HEK293 (cell line): ENCODE data around the gene PTGER4.
"Not testable (repeated sequence)": the region's sequence is repeated elsewhere in the genome, so short reads cannot be mapped to it uniquely, and the experiment has no call there.

Experiments used
- GFI1B ChIP-seq: fragments of 450-650 bp; formaldehyde crosslinking; IDR thresholded peaks from 2 replicates; pipeline ENCODE4 v1.5.1; 2016; ENCODE audit warnings: missing biosample characterization, missing genetic modification characterization
- SP2 ChIP-seq: fragments of 450-650 bp; formaldehyde crosslinking; IDR thresholded peaks from 2 replicates; pipeline ENCODE4 v1.5.1; 2016; ENCODE audit warnings: missing biosample characterization, missing genetic modification characterization
- TCF7L2 ChIP-seq: IDR thresholded peaks from 2 replicates; pipeline ENCODE4 v1.6.1; 2011; ENCODE audit warnings: low read depth, mild to moderate bottlenecking, inconsistent platforms, low read length, moderate library complexity, borderline replicate concordance
- YY1 ChIP-seq: fragments of 450-650 bp; formaldehyde crosslinking; IDR thresholded peaks from 2 replicates; pipeline ENCODE4 v1.5.1; 2018; ENCODE audit warnings: missing biosample characterization, missing genetic modification characterization
- ZBTB7A ChIP-seq: fragments of 450-650 bp; formaldehyde crosslinking; IDR thresholded peaks from 2 replicates; pipeline ENCODE4 v1.5.1; 2016; ENCODE audit warnings: low read depth, missing biosample characterization, missing genetic modification characterization
- ZNF121 ChIP-seq: fragments of 450-650 bp; formaldehyde crosslinking; IDR thresholded peaks from 2 replicates; pipeline ENCODE4 v1.5.1; 2016; ENCODE audit warnings: missing biosample characterization, missing genetic modification characterization
- ZNF544 ChIP-seq: fragments of 450-650 bp; formaldehyde crosslinking; IDR thresholded peaks from 2 replicates; pipeline ENCODE4 v1.5.0; 2017; ENCODE audit warnings: missing biosample characterization, missing genetic modification characterization
- ZSCAN30 ChIP-seq: fragments of 450-650 bp; IDR thresholded peaks from 2 replicates; pipeline ENCODE4 v1.5.1; 2018; ENCODE audit warnings: missing biosample characterization, mild to moderate bottlenecking, missing genetic modification characterization, moderate library complexity
- TF ChIP-seq, protein P1 (sequence below): fragments of 450-650 bp; formaldehyde crosslinking; IDR thresholded peaks from 2 replicates; pipeline ENCODE4 v1.5.1; 2016; ENCODE audit warnings: missing biosample characterization, missing genetic modification characterization
- TF ChIP-seq, protein P2 (sequence below): fragments of 450-650 bp; formaldehyde crosslinking; IDR thresholded peaks from 2 replicates; pipeline ENCODE4 v1.5.1; 2016; ENCODE audit warnings: missing biosample characterization, missing genetic modification characterization
- TF ChIP-seq, protein P3 (sequence below): fragments of 450-650 bp; formaldehyde crosslinking; IDR thresholded peaks from 2 replicates; pipeline ENCODE4 v1.5.1; 2016; ENCODE audit warnings: missing biosample characterization, missing genetic modification characterization
- TF ChIP-seq, protein P4 (sequence below): fragments of 450-650 bp; formaldehyde crosslinking; IDR thresholded peaks from 2 replicates; pipeline ENCODE4 v1.5.1; 2016; ENCODE audit warnings: missing biosample characterization, missing genetic modification characterization, borderline replicate concordance
- TF ChIP-seq, protein P5 (sequence below): fragments of 450-650 bp; formaldehyde crosslinking; IDR thresholded peaks from 2 replicates; pipeline ENCODE4 v1.5.1; 2016; ENCODE audit warnings: missing biosample characterization, missing genetic modification characterization
- TF ChIP-seq, protein P6 (sequence below): fragments of 450-650 bp; formaldehyde crosslinking; IDR thresholded peaks from 2 replicates; pipeline ENCODE4 v1.5.1; 2017; ENCODE audit warnings: missing biosample characterization, missing genetic modification characterization

DNA sequence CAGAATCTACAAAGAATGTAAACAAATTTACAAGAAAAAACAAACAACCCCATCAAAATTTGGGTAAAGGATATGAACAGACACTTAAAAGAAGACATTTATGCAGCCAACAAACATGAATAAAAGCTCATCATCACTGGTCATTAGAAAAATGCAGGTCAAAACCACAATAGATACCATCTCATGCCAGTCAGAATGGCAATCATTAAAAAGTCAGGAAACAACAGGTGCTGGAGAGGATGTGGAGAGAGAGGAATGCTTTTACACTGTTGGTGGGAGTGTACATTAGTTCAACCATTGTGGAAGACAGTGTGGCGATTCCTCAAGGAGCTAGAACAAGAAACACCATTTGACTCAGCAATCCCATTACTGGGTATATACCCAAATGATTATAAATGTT, 40.2 kb upstream of the PTGER4 start:
- not testable (repeated sequence) for TF ChIP-seq ZSCAN30; ZBTB7A (tag by site-specific recombination); TCF7L2; ZNF121; SP2 (tag by site-specific recombination); ZNF544 (tag by site-specific recombination); YY1 (tag by site-specific recombination); GFI1B (tag by site-specific recombination)
- TF ChIP-seq, protein P1, sequence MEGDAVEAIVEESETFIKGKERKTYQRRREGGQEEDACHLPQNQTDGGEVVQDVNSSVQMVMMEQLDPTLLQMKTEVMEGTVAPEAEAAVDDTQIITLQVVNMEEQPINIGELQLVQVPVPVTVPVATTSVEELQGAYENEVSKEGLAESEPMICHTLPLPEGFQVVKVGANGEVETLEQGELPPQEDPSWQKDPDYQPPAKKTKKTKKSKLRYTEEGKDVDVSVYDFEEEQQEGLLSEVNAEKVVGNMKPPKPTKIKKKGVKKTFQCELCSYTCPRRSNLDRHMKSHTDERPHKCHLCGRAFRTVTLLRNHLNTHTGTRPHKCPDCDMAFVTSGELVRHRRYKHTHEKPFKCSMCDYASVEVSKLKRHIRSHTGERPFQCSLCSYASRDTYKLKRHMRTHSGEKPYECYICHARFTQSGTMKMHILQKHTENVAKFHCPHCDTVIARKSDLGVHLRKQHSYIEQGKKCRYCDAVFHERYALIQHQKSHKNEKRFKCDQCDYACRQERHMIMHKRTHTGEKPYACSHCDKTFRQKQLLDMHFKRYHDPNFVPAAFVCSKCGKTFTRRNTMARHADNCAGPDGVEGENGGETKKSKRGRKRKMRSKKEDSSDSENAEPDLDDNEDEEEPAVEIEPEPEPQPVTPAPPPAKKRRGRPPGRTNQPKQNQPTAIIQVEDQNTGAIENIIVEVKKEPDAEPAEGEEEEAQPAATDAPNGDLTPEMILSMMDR (tag by site-specific recombination): not testable (repeated sequence)
- TF ChIP-seq, protein P2, sequence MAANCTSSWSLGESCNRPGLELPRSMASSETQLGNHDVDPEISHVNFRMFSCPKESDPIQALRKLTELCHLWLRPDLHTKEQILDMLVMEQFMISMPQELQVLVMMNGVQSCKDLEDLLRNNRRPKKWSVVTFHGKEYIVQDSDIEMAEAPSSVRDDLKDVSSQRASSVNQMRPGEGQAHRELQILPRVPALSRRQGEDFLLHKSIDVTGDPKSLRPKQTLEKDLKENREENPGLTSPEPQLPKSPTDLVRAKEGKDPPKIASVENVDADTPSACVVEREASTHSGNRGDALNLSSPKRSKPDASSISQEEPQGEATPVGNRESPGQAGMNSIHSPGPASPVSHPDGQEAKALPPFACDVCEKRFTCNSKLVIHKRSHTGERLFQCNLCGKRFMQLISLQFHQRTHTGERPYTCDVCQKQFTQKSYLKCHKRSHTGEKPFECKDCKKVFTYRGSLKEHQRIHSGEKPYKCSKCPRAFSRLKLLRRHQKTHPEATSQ (tag by site-specific recombination): not testable (repeated sequence)
- TF ChIP-seq, protein P3, sequence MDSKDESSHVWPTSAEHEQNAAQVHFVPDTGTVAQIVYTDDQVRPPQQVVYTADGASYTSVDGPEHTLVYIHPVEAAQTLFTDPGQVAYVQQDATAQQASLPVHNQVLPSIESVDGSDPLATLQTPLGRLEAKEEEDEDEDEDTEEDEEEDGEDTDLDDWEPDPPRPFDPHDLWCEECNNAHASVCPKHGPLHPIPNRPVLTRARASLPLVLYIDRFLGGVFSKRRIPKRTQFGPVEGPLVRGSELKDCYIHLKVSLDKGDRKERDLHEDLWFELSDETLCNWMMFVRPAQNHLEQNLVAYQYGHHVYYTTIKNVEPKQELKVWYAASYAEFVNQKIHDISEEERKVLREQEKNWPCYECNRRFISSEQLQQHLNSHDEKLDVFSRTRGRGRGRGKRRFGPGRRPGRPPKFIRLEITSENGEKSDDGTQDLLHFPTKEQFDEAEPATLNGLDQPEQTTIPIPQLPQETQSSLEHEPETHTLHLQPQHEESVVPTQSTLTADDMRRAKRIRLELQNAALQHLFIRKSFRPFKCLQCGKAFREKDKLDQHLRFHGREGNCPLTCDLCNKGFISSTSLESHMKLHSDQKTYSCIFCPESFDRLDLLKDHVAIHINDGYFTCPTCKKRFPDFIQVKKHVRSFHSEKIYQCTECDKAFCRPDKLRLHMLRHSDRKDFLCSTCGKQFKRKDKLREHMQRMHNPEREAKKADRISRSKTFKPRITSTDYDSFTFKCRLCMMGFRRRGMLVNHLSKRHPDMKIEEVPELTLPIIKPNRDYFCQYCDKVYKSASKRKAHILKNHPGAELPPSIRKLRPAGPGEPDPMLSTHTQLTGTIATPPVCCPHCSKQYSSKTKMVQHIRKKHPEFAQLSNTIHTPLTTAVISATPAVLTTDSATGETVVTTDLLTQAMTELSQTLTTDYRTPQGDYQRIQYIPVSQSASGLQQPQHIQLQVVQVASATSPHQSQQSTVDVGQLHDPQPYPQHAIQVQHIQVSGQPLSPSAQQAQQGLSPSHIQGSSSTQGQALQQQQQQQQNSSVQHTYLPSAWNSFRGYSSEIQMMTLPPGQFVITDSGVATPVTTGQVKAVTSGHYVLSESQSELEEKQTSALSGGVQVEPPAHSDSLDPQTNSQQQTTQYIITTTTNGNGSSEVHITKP: not testable (repeated sequence)
- TF ChIP-seq, protein P4, sequence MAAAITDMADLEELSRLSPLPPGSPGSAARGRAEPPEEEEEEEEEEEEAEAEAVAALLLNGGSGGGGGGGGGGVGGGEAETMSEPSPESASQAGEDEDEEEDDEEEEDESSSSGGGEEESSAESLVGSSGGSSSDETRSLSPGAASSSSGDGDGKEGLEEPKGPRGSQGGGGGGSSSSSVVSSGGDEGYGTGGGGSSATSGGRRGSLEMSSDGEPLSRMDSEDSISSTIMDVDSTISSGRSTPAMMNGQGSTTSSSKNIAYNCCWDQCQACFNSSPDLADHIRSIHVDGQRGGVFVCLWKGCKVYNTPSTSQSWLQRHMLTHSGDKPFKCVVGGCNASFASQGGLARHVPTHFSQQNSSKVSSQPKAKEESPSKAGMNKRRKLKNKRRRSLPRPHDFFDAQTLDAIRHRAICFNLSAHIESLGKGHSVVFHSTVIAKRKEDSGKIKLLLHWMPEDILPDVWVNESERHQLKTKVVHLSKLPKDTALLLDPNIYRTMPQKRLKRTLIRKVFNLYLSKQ (tag by site-specific recombination): not testable (repeated sequence)
- TF ChIP-seq, protein P5, sequence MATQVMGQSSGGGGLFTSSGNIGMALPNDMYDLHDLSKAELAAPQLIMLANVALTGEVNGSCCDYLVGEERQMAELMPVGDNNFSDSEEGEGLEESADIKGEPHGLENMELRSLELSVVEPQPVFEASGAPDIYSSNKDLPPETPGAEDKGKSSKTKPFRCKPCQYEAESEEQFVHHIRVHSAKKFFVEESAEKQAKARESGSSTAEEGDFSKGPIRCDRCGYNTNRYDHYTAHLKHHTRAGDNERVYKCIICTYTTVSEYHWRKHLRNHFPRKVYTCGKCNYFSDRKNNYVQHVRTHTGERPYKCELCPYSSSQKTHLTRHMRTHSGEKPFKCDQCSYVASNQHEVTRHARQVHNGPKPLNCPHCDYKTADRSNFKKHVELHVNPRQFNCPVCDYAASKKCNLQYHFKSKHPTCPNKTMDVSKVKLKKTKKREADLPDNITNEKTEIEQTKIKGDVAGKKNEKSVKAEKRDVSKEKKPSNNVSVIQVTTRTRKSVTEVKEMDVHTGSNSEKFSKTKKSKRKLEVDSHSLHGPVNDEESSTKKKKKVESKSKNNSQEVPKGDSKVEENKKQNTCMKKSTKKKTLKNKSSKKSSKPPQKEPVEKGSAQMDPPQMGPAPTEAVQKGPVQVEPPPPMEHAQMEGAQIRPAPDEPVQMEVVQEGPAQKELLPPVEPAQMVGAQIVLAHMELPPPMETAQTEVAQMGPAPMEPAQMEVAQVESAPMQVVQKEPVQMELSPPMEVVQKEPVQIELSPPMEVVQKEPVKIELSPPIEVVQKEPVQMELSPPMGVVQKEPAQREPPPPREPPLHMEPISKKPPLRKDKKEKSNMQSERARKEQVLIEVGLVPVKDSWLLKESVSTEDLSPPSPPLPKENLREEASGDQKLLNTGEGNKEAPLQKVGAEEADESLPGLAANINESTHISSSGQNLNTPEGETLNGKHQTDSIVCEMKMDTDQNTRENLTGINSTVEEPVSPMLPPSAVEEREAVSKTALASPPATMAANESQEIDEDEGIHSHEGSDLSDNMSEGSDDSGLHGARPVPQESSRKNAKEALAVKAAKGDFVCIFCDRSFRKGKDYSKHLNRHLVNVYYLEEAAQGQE (tag by site-specific recombination): not testable (repeated sequence)
- TF ChIP-seq, protein P6, sequence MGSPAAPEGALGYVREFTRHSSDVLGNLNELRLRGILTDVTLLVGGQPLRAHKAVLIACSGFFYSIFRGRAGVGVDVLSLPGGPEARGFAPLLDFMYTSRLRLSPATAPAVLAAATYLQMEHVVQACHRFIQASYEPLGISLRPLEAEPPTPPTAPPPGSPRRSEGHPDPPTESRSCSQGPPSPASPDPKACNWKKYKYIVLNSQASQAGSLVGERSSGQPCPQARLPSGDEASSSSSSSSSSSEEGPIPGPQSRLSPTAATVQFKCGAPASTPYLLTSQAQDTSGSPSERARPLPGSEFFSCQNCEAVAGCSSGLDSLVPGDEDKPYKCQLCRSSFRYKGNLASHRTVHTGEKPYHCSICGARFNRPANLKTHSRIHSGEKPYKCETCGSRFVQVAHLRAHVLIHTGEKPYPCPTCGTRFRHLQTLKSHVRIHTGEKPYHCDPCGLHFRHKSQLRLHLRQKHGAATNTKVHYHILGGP (tag by site-specific recombination): not testable (repeated sequence)
